HEK293T (cell line): Measurements from ENCODE around the gene MRPL12.

Experiments used
- ARNT ChIP-seq: fragments of 450-650 bp; IDR thresholded peaks from 2 replicates; pipeline ENCODE4 v1.6.1; 2017; ENCODE audit warnings: mild to moderate bottlenecking
- CTBP1 ChIP-seq: fragments of 450-650 bp; IDR thresholded peaks from 2 replicates; pipeline ENCODE4 v1.6.1; 2016; ENCODE audit warnings: borderline replicate concordance
- FOXA1 ChIP-seq: fragments of 450-650 bp; IDR thresholded peaks from 2 replicates; pipeline ENCODE4 v1.6.1; 2016; ENCODE audit warnings: mild to moderate bottlenecking
- NFRKB ChIP-seq: fragments of 450-650 bp; IDR thresholded peaks from 2 replicates; pipeline ENCODE4 v1.6.1; 2016; ENCODE audit warnings: mild to moderate bottlenecking, moderate library complexity
- SP1 ChIP-seq: fragments of 450-650 bp; IDR thresholded peaks from 2 replicates; pipeline ENCODE4 v1.6.1; 2017

- TF ChIP-seq FOXA1 (no peak), NFRKB (no peak), ARNT (no peak), CTBP1 (no peak), SP1 (no peak)
Observed at GRCh38 chr17:81685108-81685507, 18.1 kb upstream of the MRPL12 start.
